Stomach smooth muscle (tissue), 2 donors: ENCODE data around the gene UBA1.

Experiments
- H3K27ac ChIP-seq: one replicate; pipeline ENCODE4 v1.7.0; 2013; ENCODE audit warnings: mild to moderate bottlenecking, low read length, inconsistent platforms
- H3K27me3 ChIP-seq, 2 donors: one replicate each; pipeline ENCODE4 v1.7.0; 2013; ENCODE audit warnings: low read length in 2 of 2; ENCODE audit not compliant: insufficient read depth in 2 of 2, control insufficient read depth in 1 of 2
- H3K36me3 ChIP-seq, 2 donors: one replicate each; pipeline ENCODE4 v1.7.0; 2013; ENCODE audit warnings: low read length in 2 of 2; ENCODE audit not compliant: control insufficient read depth in 2 of 2, insufficient read depth in 2 of 2
- H3K4me1 ChIP-seq: one replicate; pipeline ENCODE4 v1.7.0; 2013; ENCODE audit warnings: low read length; ENCODE audit not compliant: control insufficient read depth, insufficient read depth
- H3K4me3 ChIP-seq, 2 donors: one replicate each; pipeline ENCODE4 v1.7.0; 2013; ENCODE audit warnings: low read length in 2 of 2
- H3K9ac ChIP-seq, 2 donors: one replicate each; pipeline ENCODE4 v1.7.0; 2013; ENCODE audit warnings: low read length in 2 of 2, mild to moderate bottlenecking in 1 of 2
- H3K9me3 ChIP-seq, 2 donors: one replicate each; pipeline ENCODE4 v1.7.0; 2013; ENCODE audit warnings: low read length in 2 of 2; ENCODE audit not compliant: control insufficient read depth in 2 of 2
- donor health status: healthy.
- donor health status: Pancreatic carcinoma.

UBA1 gene

GRCh38 chrX:47201345-47201944 lies 7.8 kb downstream of the UBA1 start:
- Histone ChIP-seq H3K9me3 (no peaks in the 10 kb centered on the region), H3K4me3 (no peak overlapping the region), H3K27me3 (peaks cover 0 to 2% of the 10 kb centered on the region in 2 donors), H3K27ac (no peak overlapping the region), H3K36me3 (peaks cover 50 to 77% of the 10 kb centered on the region in 2 donors), H3K4me1 (peaks cover 27% of the 10 kb centered on the region), H3K9ac (no peak overlapping the region)

GRCh38 chrX:47202316-47202715 lies 8.7 kb downstream of the UBA1 start:
- peaks cover 50 to 84% of the 10 kb centered on the region in 2 donors for H3K36me3 ChIP-seq
- H3K9ac ChIP-seq: no peak overlapping the region
- no peaks in the 10 kb centered on the region for H3K9me3 ChIP-seq
- H3K27me3 ChIP-seq: peaks cover 0 to 2% of the 10 kb centered on the region in 2 donors
- H3K4me1 ChIP-seq: peaks cover 18% of the 10 kb centered on the region
- no peak overlapping the region for H3K27ac ChIP-seq
- H3K4me3 ChIP-seq: no peak overlapping the region

GRCh38 chrX:47202877-47203276 lies 9.2 kb downstream of the UBA1 start:
- no peak overlapping the region for H3K27ac ChIP-seq
- H3K9me3 ChIP-seq: no peaks in the 10 kb centered on the region
- H3K4me3 ChIP-seq: no peak overlapping the region
- H3K9ac ChIP-seq: no peak overlapping the region
- peaks cover 53 to 90% of the 10 kb centered on the region in 2 donors for H3K36me3 ChIP-seq
- peaks cover 0 to 2% of the 10 kb centered on the region in 2 donors for H3K27me3 ChIP-seq
- peaks cover 12% of the 10 kb centered on the region for H3K4me1 ChIP-seq

GRCh38 chrX:47204970-47205369 lies 11.3 kb downstream of the UBA1 start:
- Histone ChIP-seq H3K27ac (no peak overlapping the region), H3K4me3 (no peak overlapping the region), H3K9ac (no peak overlapping the region), H3K4me1 (no peaks in the 10 kb centered on the region), H3K36me3 (peaks cover 48 to 86% of the 10 kb centered on the region in 2 donors), H3K9me3 (no peaks in the 10 kb centered on the region), H3K27me3 (peaks cover 0 to 2% of the 10 kb centered on the region in 2 donors)

- peaks cover 0 to 2% of the 10 kb centered on the region in 2 donors for H3K27me3 ChIP-seq
- H3K4me3 ChIP-seq: no peak overlapping the region
- peaks cover 44 to 86% of the 10 kb centered on the region in 2 donors for H3K36me3 ChIP-seq
- no peaks in the 10 kb centered on the region for H3K4me1 ChIP-seq
- H3K9ac ChIP-seq: no peak overlapping the region
- no peaks in the 10 kb centered on the region for H3K9me3 ChIP-seq
- no peak overlapping the region for H3K27ac ChIP-seq
Measured at GRCh38 chrX:47206316-47206715, 12.7 kb downstream of the UBA1 start.

GRCh38 chrX:47208108-47208507 lies 14.5 kb downstream of the UBA1 start:
- H3K9me3 ChIP-seq: no peaks in the 10 kb centered on the region
- no peaks in the 10 kb centered on the region for H3K27me3 ChIP-seq
- no peak overlapping the region for H3K27ac ChIP-seq
- no peak overlapping the region for H3K4me3 ChIP-seq
- H3K36me3 ChIP-seq: peaks cover 41 to 83% of the 10 kb centered on the region in 2 donors
- H3K9ac ChIP-seq: no peak overlapping the region
- H3K4me1 ChIP-seq: no peaks in the 10 kb centered on the region

- Histone ChIP-seq H3K27ac (no peak overlapping the region), H3K36me3 (peaks cover 52 to 81% of the 10 kb centered on the region in 2 donors)
Measured at GRCh38 chrX:47209508-47210238, 16.0 kb downstream of the UBA1 start.

GRCh38 chrX:47210661-47211425 lies 17.2 kb downstream of the UBA1 start:
- Histone ChIP-seq H3K4me3 (no peak overlapping the region), H3K27me3 (no peaks in the 10 kb centered on the region), H3K36me3 (peaks cover 60 to 82% of the 10 kb centered on the region in 2 donors), H3K27ac (no peak overlapping the region), H3K9ac (no peak overlapping the region), H3K9me3 (no peaks in the 10 kb centered on the region), H3K4me1 (no peaks in the 10 kb centered on the region)

More at GRCh38 chrX:47209508-47210238, 16.0 kb downstream of the UBA1 start:
- H3K4me3 ChIP-seq: no peak overlapping the region
- no peaks in the 10 kb centered on the region for H3K27me3 ChIP-seq
- H3K9me3 ChIP-seq: no peaks in the 10 kb centered on the region
- no peak overlapping the region for H3K9ac ChIP-seq
- H3K4me1 ChIP-seq: no peaks in the 10 kb centered on the region

- no peak overlapping the region for H3K27ac ChIP-seq
- peaks cover 57 to 74% of the 10 kb centered on the region in 2 donors for H3K36me3 ChIP-seq
- no peaks in the 10 kb centered on the region for H3K27me3 ChIP-seq
- peaks cover 12% of the 10 kb centered on the region for H3K4me1 ChIP-seq
- H3K9ac ChIP-seq: no peak overlapping the region
- no peak overlapping the region for H3K4me3 ChIP-seq
- no peaks in the 10 kb centered on the region for H3K9me3 ChIP-seq
Measured at GRCh38 chrX:47212381-47213293, 19.0 kb downstream of the UBA1 start.
